ENCODE results near the gene MVB12B. TPM values are rescaled to one million over a fixed set of nuclear protein-coding genes. Genes with fewer than 3 reads are reported as not detected.

The MVB12B gene
- total RNA-seq, 1 experiment from 2014 or later: 5.8 TPM

DNA sequence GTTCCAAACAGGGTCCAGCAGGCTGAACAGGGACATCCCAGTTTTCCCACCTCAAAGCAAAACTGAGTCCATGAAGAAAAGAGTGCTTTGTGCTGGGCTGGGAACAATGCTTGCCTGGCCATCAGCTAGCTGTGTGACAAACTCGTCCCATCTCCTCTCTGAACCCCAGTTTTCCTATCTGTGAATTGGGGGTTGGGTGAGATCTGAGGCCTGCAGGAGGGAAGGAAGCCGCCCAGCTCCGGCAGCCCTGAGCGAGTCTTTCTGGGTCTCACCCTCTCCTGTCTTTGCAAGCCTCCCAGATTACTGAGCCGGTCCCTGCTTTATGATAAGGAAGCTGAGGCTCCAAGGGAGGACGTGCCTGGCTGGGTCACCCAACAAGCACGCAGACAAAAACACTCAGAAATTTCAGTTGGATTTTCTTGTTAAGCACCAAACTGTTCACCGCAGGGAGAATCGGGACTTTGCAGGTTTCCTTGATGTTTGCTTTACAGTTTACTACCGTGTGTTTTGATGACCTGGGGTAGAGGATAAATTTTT lies 204.5 kb downstream of the MVB12B start:
- no peak overlapping the region for H2BK120ac ChIP-seq (ENCODE audit: low read depth, low read length, poor library complexity, severe bottlenecking)
- no peak overlapping the region for H3K56ac ChIP-seq (ENCODE audit: insufficient read length, low read depth, low read length)
- TF ChIP-seq, protein P1, sequence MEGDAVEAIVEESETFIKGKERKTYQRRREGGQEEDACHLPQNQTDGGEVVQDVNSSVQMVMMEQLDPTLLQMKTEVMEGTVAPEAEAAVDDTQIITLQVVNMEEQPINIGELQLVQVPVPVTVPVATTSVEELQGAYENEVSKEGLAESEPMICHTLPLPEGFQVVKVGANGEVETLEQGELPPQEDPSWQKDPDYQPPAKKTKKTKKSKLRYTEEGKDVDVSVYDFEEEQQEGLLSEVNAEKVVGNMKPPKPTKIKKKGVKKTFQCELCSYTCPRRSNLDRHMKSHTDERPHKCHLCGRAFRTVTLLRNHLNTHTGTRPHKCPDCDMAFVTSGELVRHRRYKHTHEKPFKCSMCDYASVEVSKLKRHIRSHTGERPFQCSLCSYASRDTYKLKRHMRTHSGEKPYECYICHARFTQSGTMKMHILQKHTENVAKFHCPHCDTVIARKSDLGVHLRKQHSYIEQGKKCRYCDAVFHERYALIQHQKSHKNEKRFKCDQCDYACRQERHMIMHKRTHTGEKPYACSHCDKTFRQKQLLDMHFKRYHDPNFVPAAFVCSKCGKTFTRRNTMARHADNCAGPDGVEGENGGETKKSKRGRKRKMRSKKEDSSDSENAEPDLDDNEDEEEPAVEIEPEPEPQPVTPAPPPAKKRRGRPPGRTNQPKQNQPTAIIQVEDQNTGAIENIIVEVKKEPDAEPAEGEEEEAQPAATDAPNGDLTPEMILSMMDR (conservative IDR thresholded peaks at IDR 0.05): no peak
- no peak overlapping the region for H4K8ac ChIP-seq (replicated peaks; ENCODE audit: insufficient read length, low read depth, low read length)
- no peak overlapping the region for H2AK5ac ChIP-seq (ENCODE audit: insufficient read length, low read length)
- H3K9me3 ChIP-seq (ENCODE audit: control insufficient read depth, low read depth, low read length): no peaks in the 10 kb centered on the region
- H4K5ac ChIP-seq (ENCODE audit: insufficient read length, low read depth, low read length): no peak overlapping the region
- no peak overlapping the region for H3T11ph ChIP-seq (ENCODE audit: low read length)
- no peak overlapping the region for H3K9ac ChIP-seq (ENCODE audit: extremely low read depth, insufficient read length, low read length)
- H2AFZ ChIP-seq (ENCODE audit: low read length): no peak overlapping the region
- no peak overlapping the region for H4K91ac ChIP-seq (ENCODE audit: insufficient read length, low read depth, low read length)
- no peaks in the 10 kb centered on the region for H3K79me1 ChIP-seq (ENCODE audit: insufficient read depth, low read depth, low read length, poor library complexity, severe bottlenecking)
- peaks cover 37% of the 10 kb centered on the region for H3K27me3 Mint-ChIP-seq (ENCODE audit: low read depth)
- H3K4me1 ChIP-seq (ENCODE audit: insufficient read depth, low read length): peaks cover 3% of the 10 kb centered on the region; the same call in 1 of the 2 replicates
- no peak overlapping the region for H3K4me2 ChIP-seq (ENCODE audit: insufficient read depth, insufficient read length, low read length)
- H2BK15ac ChIP-seq (ENCODE audit: low read depth, low read length): no peak overlapping the region
- no peaks in the 10 kb centered on the region; a peak in 1 of 7 replicates for H3K36me3 Mint-ChIP-seq (ENCODE audit: insufficient read depth in 1 of 3, low read depth in 3 of 3)
- H3K27ac ChIP-seq (ENCODE audit: insufficient read length, low read depth, low read length): no peak overlapping the region
- H3K27me3 ChIP-seq (ENCODE audit: insufficient read depth, low read length): no peaks in the 10 kb centered on the region; the same call in 1 of the 2 replicates
- no peak overlapping the region for H3K4me3 Mint-ChIP-seq
- H3K23me2 ChIP-seq (ENCODE audit: insufficient read length, low read depth, low read length, poor library complexity, severe bottlenecking): no peaks in the 10 kb centered on the region
- H4K20me1 ChIP-seq (ENCODE audit: control insufficient read depth, insufficient read depth, insufficient read length): no peaks in the 10 kb centered on the region
- H2BK5ac ChIP-seq (ENCODE audit: insufficient read length, low read length): no peak overlapping the region
- no peak overlapping the region for H3K18ac ChIP-seq (ENCODE audit: insufficient read length, low read depth, low read length)
- no peaks in the 10 kb centered on the region for H3K79me2 ChIP-seq (ENCODE audit: insufficient read depth, low read length)
- no peak overlapping the region for H2BK20ac ChIP-seq (ENCODE audit: low read depth, low read length, poor library complexity, severe bottlenecking)
- H3K9me3 Mint-ChIP-seq: no peaks in the 10 kb centered on the region; a peak in 1 of 5 replicates
- H3K23ac ChIP-seq (ENCODE audit: insufficient read length, low read depth, low read length): no peak overlapping the region
- H3K14ac ChIP-seq (ENCODE audit: insufficient read depth, low read length): no peak overlapping the region
- H3K27ac Mint-ChIP-seq: no peak overlapping the region
- H2BK12ac ChIP-seq (ENCODE audit: insufficient read length, low read depth, low read length): no peak overlapping the region
- peak; percentile 29 for DNase-seq
- H3K4me1 Mint-ChIP-seq: peaks cover 66 to 73% of the 10 kb centered on the region in 2 experiments
- no peak overlapping the region for H3K4ac ChIP-seq (ENCODE audit: low read depth, low read length)
- no CpG with 5 or more reads among the region's 10 CpGs for WGBS (ENCODE audit: extremely low coverage, insufficient read length, low lambda C conversion rate)
